SU-DHL-6 (cell line): Measurements from ENCODE around the gene PFKFB1.
"Not testable (repeated sequence)": the region's sequence is repeated elsewhere in the genome, so short reads cannot be mapped to it uniquely, and the experiment has no call there.

Experiments used
- H2AFZ ChIP-seq: fragments of 200-600 bp; sonication (generic); 2 replicates; pipeline ENCODE4 v1.6.1; 2014; ENCODE audit warnings: low read depth, mild to moderate bottlenecking, moderate library complexity, mixed read lengths, antibody characterized with exemption, low read length; ENCODE audit not compliant: severe bottlenecking
- H3F3A ChIP-seq: fragments of 200-600 bp; shearing (Covaris generic); 2 replicates; pipeline ENCODE4 v1.6.0; 2016; ENCODE audit warnings: antibody characterized with exemption, mild to moderate bottlenecking; ENCODE audit not compliant: insufficient read depth
- H3K27ac ChIP-seq: fragments of 200-600 bp; sonication (generic); 2 replicates; pipeline ENCODE4 v1.5.1; 2016; ENCODE audit warnings: low read depth, mild to moderate bottlenecking, low read length, moderate library complexity, mixed read lengths
- H3K27me3 ChIP-seq: fragments of 200-600 bp; sonication (generic), shearing (Covaris generic); 2 replicates; pipeline ENCODE4 v1.6.0; 2014; ENCODE audit warnings: mild to moderate bottlenecking, low read length
- H3K36me3 ChIP-seq: fragments of 200-600 bp; sonication (generic); 2 replicates; pipeline ENCODE4 v1.6.1; 2014; ENCODE audit warnings: mild to moderate bottlenecking, low read length, mixed read lengths
- H3K4me2 ChIP-seq: fragments of 300-600, 200-600 bp; shearing (Covaris generic), sonication (generic); 2 replicates; pipeline ENCODE4 v1.6.0; 2014; ENCODE audit warnings: low read length, low read depth, mild to moderate bottlenecking; ENCODE audit not compliant: poor library complexity, severe bottlenecking
- H3K4me3 ChIP-seq: fragments of 200-600 bp; sonication (generic); 2 replicates; pipeline ENCODE4 v1.5.1; 2014; ENCODE audit warnings: antibody characterized with exemption, low read length, mild to moderate bottlenecking, mixed read lengths; ENCODE audit not compliant: insufficient read depth, poor library complexity, severe bottlenecking
- H3K79me2 ChIP-seq: fragments of 200-600 bp; sonication (generic); 2 replicates; pipeline ENCODE4 v1.6.1; 2014; ENCODE audit warnings: mild to moderate bottlenecking, low read length, moderate library complexity; ENCODE audit not compliant: insufficient read depth
- H3K9ac ChIP-seq: fragments of 200-600 bp; sonication (generic); 2 replicates; pipeline ENCODE4 v1.7.0; 2014; ENCODE audit warnings: mild to moderate bottlenecking, low read length
- H3K9me2 ChIP-seq: fragments of 200-600 bp; sonication (generic); replicated peaks from 2 replicates; pipeline ENCODE4 v1.6.1; 2014; ENCODE audit warnings: low read length; ENCODE audit not compliant: insufficient read depth
- H3K9me3 ChIP-seq: fragments of 200-600 bp; sonication (generic); 2 replicates; pipeline ENCODE4 v1.6.1; 2014; ENCODE audit warnings: low read length, mixed read lengths; ENCODE audit not compliant: insufficient read depth
- H4K20me1 ChIP-seq: fragments of 200-600 bp; sonication (generic); 2 replicates; pipeline ENCODE4 v1.6.1; 2014; ENCODE audit warnings: low read depth, mild to moderate bottlenecking, antibody characterized with exemption, low read length, moderate library complexity, mixed read lengths
- EZH2phosphoT487 ChIP-seq: fragments of 200-600 bp; sonication (generic), shearing (Covaris generic); conservative IDR thresholded peaks from 2 replicates; pipeline ENCODE4 v1.6.1; 2018; ENCODE audit warnings: mild to moderate bottlenecking, antibody characterized with exemption, low read length, moderate library complexity, mixed read lengths
- TF ChIP-seq, protein P1 (sequence below): fragments of 200-600 bp; sonication (generic); IDR thresholded peaks from one replicate; pipeline ENCODE4 v1.5.1; 2017; ENCODE audit warnings: antibody characterized with exemption, mild to moderate bottlenecking, low read length, moderate library complexity; ENCODE audit not compliant: insufficient read depth, poor library complexity, severe bottlenecking

The PFKFB1 gene

DNA sequence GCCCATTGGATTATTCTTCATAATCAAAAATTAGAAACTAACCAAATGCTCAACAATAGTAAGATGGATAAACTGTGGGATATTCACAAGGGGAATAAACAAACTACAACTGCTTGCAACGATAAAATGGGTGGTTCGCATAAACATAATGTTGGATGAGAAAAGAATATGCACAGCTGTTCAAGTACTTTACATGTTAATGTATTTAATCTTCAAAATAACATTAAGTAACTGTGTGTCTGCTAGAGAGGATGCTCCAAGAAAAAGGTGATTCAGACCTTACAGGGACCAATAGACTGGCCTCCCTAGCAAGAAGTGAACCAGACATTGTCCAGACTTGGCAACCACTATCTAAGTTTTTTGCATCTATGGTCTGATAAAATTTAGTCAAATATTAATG lies 2.3 kb downstream of the PFKFB1 start:
- no peak overlapping the region for H3K4me2 ChIP-seq
- H3K9me2 ChIP-seq: no peaks in the 10 kb centered on the region
- H3K79me2 ChIP-seq: no peaks in the 10 kb centered on the region
- TF ChIP-seq, protein P1, sequence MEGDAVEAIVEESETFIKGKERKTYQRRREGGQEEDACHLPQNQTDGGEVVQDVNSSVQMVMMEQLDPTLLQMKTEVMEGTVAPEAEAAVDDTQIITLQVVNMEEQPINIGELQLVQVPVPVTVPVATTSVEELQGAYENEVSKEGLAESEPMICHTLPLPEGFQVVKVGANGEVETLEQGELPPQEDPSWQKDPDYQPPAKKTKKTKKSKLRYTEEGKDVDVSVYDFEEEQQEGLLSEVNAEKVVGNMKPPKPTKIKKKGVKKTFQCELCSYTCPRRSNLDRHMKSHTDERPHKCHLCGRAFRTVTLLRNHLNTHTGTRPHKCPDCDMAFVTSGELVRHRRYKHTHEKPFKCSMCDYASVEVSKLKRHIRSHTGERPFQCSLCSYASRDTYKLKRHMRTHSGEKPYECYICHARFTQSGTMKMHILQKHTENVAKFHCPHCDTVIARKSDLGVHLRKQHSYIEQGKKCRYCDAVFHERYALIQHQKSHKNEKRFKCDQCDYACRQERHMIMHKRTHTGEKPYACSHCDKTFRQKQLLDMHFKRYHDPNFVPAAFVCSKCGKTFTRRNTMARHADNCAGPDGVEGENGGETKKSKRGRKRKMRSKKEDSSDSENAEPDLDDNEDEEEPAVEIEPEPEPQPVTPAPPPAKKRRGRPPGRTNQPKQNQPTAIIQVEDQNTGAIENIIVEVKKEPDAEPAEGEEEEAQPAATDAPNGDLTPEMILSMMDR: no peak
- no peak for TF ChIP-seq EZH2phosphoT487
- no peak overlapping the region for H3K4me3 ChIP-seq
- no peaks in the 10 kb centered on the region for H3K9me3 ChIP-seq
- H2AFZ ChIP-seq: no peak overlapping the region
- H3K27ac ChIP-seq: no peak overlapping the region
- H3K9ac ChIP-seq: no peak overlapping the region
- no peaks in the 10 kb centered on the region for H3K36me3 ChIP-seq
- no peaks in the 10 kb centered on the region for H3K27me3 ChIP-seq
- no peaks in the 10 kb centered on the region for H3F3A ChIP-seq
- no peaks in the 10 kb centered on the region for H4K20me1 ChIP-seq

DNA sequence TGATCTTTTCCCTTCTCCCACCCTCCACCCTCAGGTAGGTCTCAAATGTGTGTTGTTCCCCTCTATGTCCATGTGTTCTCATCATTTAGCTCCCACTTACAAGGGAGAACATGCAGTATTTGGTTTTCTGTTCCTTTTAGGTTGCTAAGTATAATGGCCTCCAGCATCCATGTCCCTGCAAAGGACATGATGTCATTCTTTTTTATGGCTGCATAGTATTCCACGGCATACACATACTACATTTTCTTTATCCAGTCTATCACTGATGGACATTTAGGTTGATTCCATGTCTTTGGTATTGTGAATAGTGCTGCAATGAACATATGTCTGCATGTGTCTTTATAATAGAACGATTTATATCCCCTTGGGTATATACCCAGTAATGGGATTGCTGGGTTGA lies 10.7 kb downstream of the PFKFB1 start:
- H4K20me1 ChIP-seq, H3K36me3 ChIP-seq, H3K4me2 ChIP-seq, H3K4me3 ChIP-seq, H3K27ac ChIP-seq, H3K79me2 ChIP-seq, H3K27me3 ChIP-seq, H3F3A ChIP-seq, H3K9ac ChIP-seq, H2AFZ ChIP-seq, H3K9me3 ChIP-seq, H3K9me2 ChIP-seq: not testable (repeated sequence)

DNA sequence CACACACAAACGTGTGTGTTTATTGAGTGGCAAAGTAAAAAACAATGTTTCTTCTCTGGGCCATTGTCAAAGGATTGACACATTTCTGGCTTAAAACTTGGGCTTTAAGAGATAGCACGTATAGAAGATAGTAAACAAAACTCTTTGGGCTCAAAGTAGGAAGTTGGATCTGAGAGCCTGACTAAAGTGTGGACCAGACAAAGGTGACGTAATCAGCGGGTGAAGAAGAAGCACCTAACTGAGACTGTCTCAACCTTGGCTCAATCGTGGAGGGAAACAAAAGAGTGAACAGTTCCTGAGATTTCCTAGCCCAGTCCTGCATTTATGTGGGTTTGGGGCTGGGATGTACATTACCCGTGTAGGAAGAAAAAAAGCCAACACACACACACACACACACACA lies 13.7 kb downstream of the PFKFB1 start:
- H3K9me2 ChIP-seq: no peaks in the 10 kb centered on the region
- H3K36me3 ChIP-seq: no peaks in the 10 kb centered on the region
- H3F3A ChIP-seq: no peaks in the 10 kb centered on the region
- no peak overlapping the region for H3K4me3 ChIP-seq
- no peak overlapping the region for H2AFZ ChIP-seq
- no peak overlapping the region for H3K27ac ChIP-seq
- no peaks in the 10 kb centered on the region for H4K20me1 ChIP-seq
- TF ChIP-seq, protein P1: no peak
- TF ChIP-seq EZH2phosphoT487: no peak
- no peak overlapping the region for H3K9ac ChIP-seq
- H3K4me2 ChIP-seq: no peak overlapping the region
- no peaks in the 10 kb centered on the region for H3K27me3 ChIP-seq
- H3K9me3 ChIP-seq: no peaks in the 10 kb centered on the region
- no peaks in the 10 kb centered on the region for H3K79me2 ChIP-seq

DNA sequence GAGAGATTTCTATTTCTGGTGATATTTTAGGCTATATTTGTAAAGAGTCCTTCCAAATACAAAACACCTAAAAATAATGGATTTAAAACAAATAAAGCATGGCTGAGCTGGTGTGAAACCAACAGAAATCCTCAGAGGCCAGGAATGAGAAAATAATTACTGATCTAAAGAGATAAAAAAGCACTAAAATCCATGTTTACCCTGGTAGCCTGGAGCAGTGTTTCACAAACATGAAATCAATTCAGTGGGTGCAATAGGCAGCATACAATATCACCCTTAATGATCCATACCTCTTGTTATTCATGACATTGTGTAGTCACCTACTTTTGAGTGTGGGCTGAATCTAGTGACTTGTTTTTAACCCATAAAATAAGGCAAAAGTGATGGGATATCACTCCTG lies 14.6 kb downstream of the PFKFB1 start:
- no peak overlapping the region for H2AFZ ChIP-seq
- no peaks in the 10 kb centered on the region for H3K36me3 ChIP-seq
- H3K4me2 ChIP-seq: no peak overlapping the region
- TF ChIP-seq, protein P1: no peak
- TF ChIP-seq EZH2phosphoT487: no peak
- H3K79me2 ChIP-seq: no peaks in the 10 kb centered on the region
- H4K20me1 ChIP-seq: no peaks in the 10 kb centered on the region
- no peaks in the 10 kb centered on the region for H3K27me3 ChIP-seq
- H3K27ac ChIP-seq: no peak overlapping the region
- H3K9me2 ChIP-seq: no peaks in the 10 kb centered on the region
- no peak overlapping the region for H3K9ac ChIP-seq
- H3K9me3 ChIP-seq: no peaks in the 10 kb centered on the region
- no peaks in the 10 kb centered on the region for H3F3A ChIP-seq
- no peak overlapping the region for H3K4me3 ChIP-seq
